Peyer's patch (tissue), 4 donors: ENCODE data around the gene ZFYVE1.

ENCODE experiments used
- POLR2A ChIP-seq, 2 donors: fragments of 450-650 bp; IDR thresholded peaks; one replicate each; pipeline ENCODE4 v1.5.1; 2017; ENCODE audit warnings: antibody characterized with exemption in 2 of 2, mild to moderate bottlenecking in 2 of 2, moderate library complexity in 2 of 2
- TF ChIP-seq, protein P1 (sequence below), 6 experiments: fragments of 450-650 bp in 4 of 6; fragments of 200-600 bp in 2 of 6; sonication (generic) in 1 of 6; IDR thresholded peaks; one replicate each; pipeline ENCODE4 v1.5.1; 2017 to 2019; ENCODE audit warnings: antibody characterized with exemption in 6 of 6, mild to moderate bottlenecking in 3 of 6, moderate library complexity in 1 of 6

DNA sequence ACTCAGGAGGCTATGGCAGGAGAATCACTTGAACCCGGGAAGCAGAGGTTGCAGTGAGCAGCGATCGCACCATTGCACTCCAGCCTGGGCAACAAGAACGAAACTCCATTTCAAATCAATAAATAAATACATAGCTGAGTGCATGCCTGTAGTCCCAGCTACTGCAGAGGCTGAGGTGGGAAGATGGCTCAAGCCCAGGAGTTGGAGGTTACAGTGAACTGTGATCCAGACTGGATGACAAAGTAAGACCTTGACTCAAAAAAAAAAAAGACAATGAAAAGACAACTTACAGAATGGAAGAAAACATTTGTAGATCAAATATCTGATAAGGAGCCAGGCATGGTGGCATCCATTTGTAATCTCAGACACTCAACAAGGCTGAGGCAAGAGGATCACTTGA is 27.6 kb downstream of the ZFYVE1 start:
- TF ChIP-seq, protein P1, sequence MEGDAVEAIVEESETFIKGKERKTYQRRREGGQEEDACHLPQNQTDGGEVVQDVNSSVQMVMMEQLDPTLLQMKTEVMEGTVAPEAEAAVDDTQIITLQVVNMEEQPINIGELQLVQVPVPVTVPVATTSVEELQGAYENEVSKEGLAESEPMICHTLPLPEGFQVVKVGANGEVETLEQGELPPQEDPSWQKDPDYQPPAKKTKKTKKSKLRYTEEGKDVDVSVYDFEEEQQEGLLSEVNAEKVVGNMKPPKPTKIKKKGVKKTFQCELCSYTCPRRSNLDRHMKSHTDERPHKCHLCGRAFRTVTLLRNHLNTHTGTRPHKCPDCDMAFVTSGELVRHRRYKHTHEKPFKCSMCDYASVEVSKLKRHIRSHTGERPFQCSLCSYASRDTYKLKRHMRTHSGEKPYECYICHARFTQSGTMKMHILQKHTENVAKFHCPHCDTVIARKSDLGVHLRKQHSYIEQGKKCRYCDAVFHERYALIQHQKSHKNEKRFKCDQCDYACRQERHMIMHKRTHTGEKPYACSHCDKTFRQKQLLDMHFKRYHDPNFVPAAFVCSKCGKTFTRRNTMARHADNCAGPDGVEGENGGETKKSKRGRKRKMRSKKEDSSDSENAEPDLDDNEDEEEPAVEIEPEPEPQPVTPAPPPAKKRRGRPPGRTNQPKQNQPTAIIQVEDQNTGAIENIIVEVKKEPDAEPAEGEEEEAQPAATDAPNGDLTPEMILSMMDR (IDR thresholded peaks at IDR 0.05), result no peak
- TF ChIP-seq POLR2A (IDR thresholded peaks at IDR 0.05), result no peak
